SK-N-SH (cell line): ENCODE results near the gene TNFRSF12A. TPM values are rescaled to one million over a fixed set of nuclear protein-coding genes. Genes with fewer than 3 reads are reported as not detected.

Experiments
- CTCF ChIA-PET: fragments of 300-600, 350-600 bp; formaldehyde crosslinking; extraction: SDS; loops from one replicate; lab custom pipeline; 2021; lab: Yijun Ruan, JAX
- POLR2A ChIA-PET: fragments of 350-600 bp; sonication (Branson Sonifier 250); formaldehyde crosslinking; extraction: SDS; loops from one replicate; lab custom pipeline; 2020; ENCODE audit warnings: antibody characterized with exemption, inconsistent platforms; lab: Yijun Ruan, JAX
- DNase-seq: peaks from one replicate; pipeline ENCODE4 v3.0.0; 2012
- H2AFZ ChIP-seq: fragments of 200-600 bp; sonication (generic); 2 replicates; pipeline ENCODE4 v1.8.1; 2016; ENCODE audit warnings: antibody characterized with exemption, mild to moderate bottlenecking, low read depth
- H3F3A ChIP-seq: fragments of 200-600 bp; sonication (generic); replicated peaks from 2 replicates; pipeline ENCODE3; 2016; ENCODE audit warnings: antibody characterized with exemption, mild to moderate bottlenecking; ENCODE audit not compliant: insufficient read depth
- H3K27ac ChIP-seq, 2 experiments: fragments of 200-500 bp in 1 of 2; fragments of 200-600 bp in 1 of 2; sonication (Bioruptor generic) in 1 of 2; sonication (generic), shearing (Covaris generic) in 1 of 2; 2 replicates each; pipeline versions ENCODE4 v1.5.1 to v1.6.1; 2014 to 2016; ENCODE audit warnings: low read depth in 2 of 2, inconsistent platforms in 1 of 2, low read length in 1 of 2, mild to moderate bottlenecking in 1 of 2, mixed read lengths in 1 of 2
- H3K27me3 ChIP-seq: fragments of 200-600 bp; sonication (generic), shearing (Covaris generic); 2 replicates; pipeline ENCODE4 v1.6.1; 2016; ENCODE audit warnings: mixed run types; ENCODE audit not compliant: insufficient read depth
- H3K36me3 ChIP-seq, 2 experiments: fragments of 200-500 bp in 1 of 2; fragments of 200-600 bp in 1 of 2; sonication (Bioruptor generic) in 1 of 2; sonication (generic) in 1 of 2; replicated peaks in 1 of 2; 2 replicates each; pipeline versions ENCODE3 to v1.5.1; 2014 to 2016; ENCODE audit warnings: low read length in 1 of 2, mild to moderate bottlenecking in 1 of 2; ENCODE audit not compliant: insufficient read depth in 2 of 2, control insufficient read depth in 1 of 2
- H3K4me1 ChIP-seq, 2 experiments: fragments of 200-500 bp in 1 of 2; fragments of 200-600 bp in 1 of 2; sonication (Bioruptor generic) in 1 of 2; sonication (generic), shearing (Covaris generic) in 1 of 2; 2 replicates each; pipeline versions ENCODE4 v1.5.1 to v1.6.1; 2014 to 2016; ENCODE audit warnings: low read depth in 1 of 2, low read length in 1 of 2, mixed run types in 1 of 2; ENCODE audit not compliant: insufficient read depth in 2 of 2, control insufficient read depth in 1 of 2
- H3K4me2 ChIP-seq: fragments of 200-600 bp; sonication (generic), shearing (Covaris generic); 2 replicates; pipeline ENCODE4 v1.6.1; 2017; ENCODE audit warnings: mixed run types
- H3K4me3 ChIP-seq, 2 experiments: fragments of 200-500 bp in 1 of 2; fragments of 200-600 bp in 1 of 2; sonication (Bioruptor generic) in 1 of 2; sonication (generic), shearing (Covaris generic) in 1 of 2; 2 replicates each; pipeline versions ENCODE4 v1.5.1 to v1.8.1; 2014 to 2016; ENCODE audit warnings: low read depth in 2 of 2, inconsistent platforms in 1 of 2, low read length in 1 of 2, mild to moderate bottlenecking in 1 of 2, mixed read lengths in 1 of 2, moderate library complexity in 1 of 2
- H3K79me2 ChIP-seq: fragments of 200-600 bp; sonication (generic); 2 replicates; pipeline ENCODE4 v1.8.1; 2017; ENCODE audit warnings: mild to moderate bottlenecking; ENCODE audit not compliant: insufficient read depth
- H3K9ac ChIP-seq: fragments of 200-600 bp; sonication (generic); 2 replicates; pipeline ENCODE4 v1.6.1; 2017; ENCODE audit warnings: mixed run types
- H3K9me2 ChIP-seq: fragments of 200-600 bp; sonication (generic); 2 replicates; pipeline ENCODE4 v1.6.1; 2017; ENCODE audit warnings: mixed run types
- H3K9me3 ChIP-seq: fragments of 200-600 bp; sonication (generic); 2 replicates; pipeline ENCODE4 v1.6.1; 2017; ENCODE audit warnings: mixed run types, mild to moderate bottlenecking, moderate library complexity
- H4K20me1 ChIP-seq: fragments of 200-600 bp; sonication (generic); 2 replicates; pipeline ENCODE4 v1.6.1; 2017; ENCODE audit warnings: mild to moderate bottlenecking, mixed run types; ENCODE audit not compliant: insufficient read depth
- CHD2 ChIP-seq: fragments of 150-350 bp; IDR thresholded peaks from 2 replicates; pipeline ENCODE4 v1.6.1; 2018; ENCODE audit warnings: low read length; ENCODE audit not compliant: partially characterized antibody
- ELF1 ChIP-seq: IDR thresholded peaks from 2 replicates; pipeline ENCODE4 v1.4.0; 2012
- EP300 ChIP-seq, 2 experiments: IDR thresholded peaks; 2 replicates each; pipeline versions ENCODE4 v1.4.0 to v1.6.1; 2012; ENCODE audit warnings: borderline replicate concordance in 1 of 2, low read depth in 1 of 2, low read length in 1 of 2
- EZH2phosphoT487 ChIP-seq: fragments of 200-600 bp; sonication (generic); IDR thresholded peaks from 2 replicates; pipeline ENCODE4 v1.6.1; 2017; ENCODE audit warnings: low read depth, mixed run types, mild to moderate bottlenecking, antibody characterized with exemption, moderate library complexity, borderline replicate concordance
- FOXJ3 ChIP-seq: sonication (generic); formaldehyde crosslinking; IDR thresholded peaks from 2 replicates; pipeline ENCODE4 v1.5.1; 2020; ENCODE audit warnings: mild to moderate bottlenecking, missing genetic modification reagents
- GABPA ChIP-seq: IDR thresholded peaks from 2 replicates; pipeline ENCODE4 v1.4.0; 2012; ENCODE audit warnings: low read depth, mild to moderate bottlenecking
- GATA2 ChIP-seq: sonication (generic); formaldehyde crosslinking; IDR thresholded peaks from 2 replicates; pipeline ENCODE4 v1.5.0; 2020; ENCODE audit warnings: mild to moderate bottlenecking, missing genetic modification reagents
- JUND ChIP-seq: IDR thresholded peaks from 2 replicates; pipeline ENCODE4 v1.4.0; 2012
- NRF1 ChIP-seq: IDR thresholded peaks from 2 replicates; pipeline ENCODE4 v1.6.1; 2012; ENCODE audit warnings: low read depth, mild to moderate bottlenecking, low read length
- POLR2AphosphoS5 ChIP-seq: IDR thresholded peaks from 2 replicates; pipeline ENCODE4 v1.6.1; 2012; ENCODE audit warnings: low read depth, low read length
- RCOR1 ChIP-seq: fragments of 150-350 bp; IDR thresholded peaks from 2 replicates; pipeline ENCODE4 v1.6.1; 2017; ENCODE audit warnings: antibody characterized with exemption, low read length
- RFX5 ChIP-seq: IDR thresholded peaks from 2 replicates; pipeline ENCODE4 v1.6.1; 2012; ENCODE audit warnings: mild to moderate bottlenecking, improper control_type of control experiment, low read length
- TCF12 ChIP-seq: IDR thresholded peaks from 2 replicates; pipeline ENCODE4 v1.4.0; 2012
- TEAD4 ChIP-seq: IDR thresholded peaks from 2 replicates; pipeline ENCODE4 v1.4.0; 2012; ENCODE audit warnings: mild to moderate bottlenecking, borderline replicate concordance; ENCODE audit not compliant: insufficient read depth
- USF1 ChIP-seq: IDR thresholded peaks from 2 replicates; pipeline ENCODE4 v1.4.0; 2012; ENCODE audit warnings: low read depth, borderline replicate concordance
- WGBS: methylation state at CpG from one replicate; pipeline ENCODE4 v1.1.6; 2017; ENCODE audit warnings: low lambda C conversion rate; 5-methylcytosine and 5-hydroxymethylcytosine counted together
- polyA plus RNA-seq, 3 experiments: library from polyadenylated mRNA; depleted of rRNA; stranded (reverse); fragments of >200 nt; gene quantifications; 2 replicates each; pipeline ENCODE4 v1.2.3, GENCODE V29; 2012
- TF ChIP-seq, protein P1 (sequence below): IDR thresholded peaks from 2 replicates; pipeline ENCODE4 v1.6.1; 2012; ENCODE audit warnings: mild to moderate bottlenecking, low read depth, low read length, moderate library complexity
- TF ChIP-seq, protein P2 (sequence below): fragments of 200-600 bp; sonication (generic); IDR thresholded peaks from 2 replicates; pipeline ENCODE4 v1.6.1; 2017; ENCODE audit warnings: antibody characterized with exemption, mild to moderate bottlenecking, moderate library complexity
- TF ChIP-seq, protein P3 (sequence below): IDR thresholded peaks from 2 replicates; pipeline ENCODE4; 2012

TNFRSF12A gene
- polyA plus RNA-seq, 1 of the 3 experiments (the other 2 are of a cell fraction), result 374 TPM

- Histone ChIP-seq H3K27me3 (no peaks in the 10 kb centered on the region), H3K4me1 (peaks cover 0 to 3% of the 10 kb centered on the region in 2 experiments; a peak in 1 of 4 replicates), H3K9me3 (no peaks in the 10 kb centered on the region), H3K36me3 (no peaks in the 10 kb centered on the region), H3K9me2 (no peaks in the 10 kb centered on the region), H2AFZ (no peak overlapping the region), H3K4me2 (no peak overlapping the region), H3K79me2 (no peaks in the 10 kb centered on the region), H4K20me1 (no peaks in the 10 kb centered on the region), H3K27ac (no peak overlapping the region), H3K9ac (no peak overlapping the region), H3F3A (no peaks in the 10 kb centered on the region), H3K4me3 (no peak overlapping the region)
- TF ChIP-seq JUND (no peak), EP300 (IDR thresholded peaks at IDR 0.05; ENCODE audit: borderline replicate concordance in 1 of 2, low read depth in 1 of 2, low read length in 1 of 2) (no peak), RFX5 (no peak), POLR2AphosphoS5 (no peak), USF1 (no peak), CHD2 (peak; percentile 24), NRF1 (no peak)
- no peak for DNase-seq
- ChIA-PET POLR2A (no interaction called here), CTCF (interaction anchor here (0.6 to 8.2 kb wide), 5 partner anchors 12 to 123 kb away, joined by 3 to 72 read pairs (median 3); partner anchors contain the start of genes CLDN6, HCFC1R1, THOC6 and TNFRSF12A)
- WGBS, result 76% methylated on average over 13 of the region's 17 CpGs
Measured at GRCh38 chr16:3007957-3008689, 12.0 kb upstream of the TNFRSF12A start.

- Histone ChIP-seq H3K27ac (no peak overlapping the region), H3K9me3 (no peaks in the 10 kb centered on the region), H3K4me1 (peaks cover 0 to 3% of the 10 kb centered on the region in 2 experiments; a peak in 1 of 4 replicates), H3K79me2 (no peaks in the 10 kb centered on the region), H2AFZ (no peak overlapping the region), H3K4me3 (no peak overlapping the region), H3K4me2 (no peak overlapping the region), H4K20me1 (no peaks in the 10 kb centered on the region), H3K9me2 (no peaks in the 10 kb centered on the region), H3K27me3 (no peaks in the 10 kb centered on the region), H3K9ac (no peak overlapping the region), H3K36me3 (no peaks in the 10 kb centered on the region), H3F3A (no peaks in the 10 kb centered on the region)
- WGBS, result 82% methylated on average over 4 of the region's 4 CpGs
- no peak for DNase-seq
- POLR2A ChIA-PET, result no interaction called here
- CTCF ChIA-PET, result interaction anchor here (0.6 to 8.2 kb wide), 3 partner anchors 12 to 30 kb away, joined by 3 to 72 read pairs (median 10); partner anchors contain the start of genes CLDN6, HCFC1R1, THOC6 and TNFRSF12A
- TF ChIP-seq FOXJ3 (CRISPR knock-in tag) (no peak), USF1 (no peak), GATA2 (CRISPR knock-in tag) (no peak), POLR2AphosphoS5 (no peak), JUND (no peak), ELF1 (no peak), TEAD4 (no peak), TCF12 (no peak), NRF1 (no peak), EZH2phosphoT487 (no peak), GABPA (no peak), EP300 (IDR thresholded peaks at IDR 0.05; ENCODE audit: borderline replicate concordance in 1 of 2, low read depth in 1 of 2, low read length in 1 of 2) (no peak), RCOR1 (no peak)
- TF ChIP-seq, protein P1, sequence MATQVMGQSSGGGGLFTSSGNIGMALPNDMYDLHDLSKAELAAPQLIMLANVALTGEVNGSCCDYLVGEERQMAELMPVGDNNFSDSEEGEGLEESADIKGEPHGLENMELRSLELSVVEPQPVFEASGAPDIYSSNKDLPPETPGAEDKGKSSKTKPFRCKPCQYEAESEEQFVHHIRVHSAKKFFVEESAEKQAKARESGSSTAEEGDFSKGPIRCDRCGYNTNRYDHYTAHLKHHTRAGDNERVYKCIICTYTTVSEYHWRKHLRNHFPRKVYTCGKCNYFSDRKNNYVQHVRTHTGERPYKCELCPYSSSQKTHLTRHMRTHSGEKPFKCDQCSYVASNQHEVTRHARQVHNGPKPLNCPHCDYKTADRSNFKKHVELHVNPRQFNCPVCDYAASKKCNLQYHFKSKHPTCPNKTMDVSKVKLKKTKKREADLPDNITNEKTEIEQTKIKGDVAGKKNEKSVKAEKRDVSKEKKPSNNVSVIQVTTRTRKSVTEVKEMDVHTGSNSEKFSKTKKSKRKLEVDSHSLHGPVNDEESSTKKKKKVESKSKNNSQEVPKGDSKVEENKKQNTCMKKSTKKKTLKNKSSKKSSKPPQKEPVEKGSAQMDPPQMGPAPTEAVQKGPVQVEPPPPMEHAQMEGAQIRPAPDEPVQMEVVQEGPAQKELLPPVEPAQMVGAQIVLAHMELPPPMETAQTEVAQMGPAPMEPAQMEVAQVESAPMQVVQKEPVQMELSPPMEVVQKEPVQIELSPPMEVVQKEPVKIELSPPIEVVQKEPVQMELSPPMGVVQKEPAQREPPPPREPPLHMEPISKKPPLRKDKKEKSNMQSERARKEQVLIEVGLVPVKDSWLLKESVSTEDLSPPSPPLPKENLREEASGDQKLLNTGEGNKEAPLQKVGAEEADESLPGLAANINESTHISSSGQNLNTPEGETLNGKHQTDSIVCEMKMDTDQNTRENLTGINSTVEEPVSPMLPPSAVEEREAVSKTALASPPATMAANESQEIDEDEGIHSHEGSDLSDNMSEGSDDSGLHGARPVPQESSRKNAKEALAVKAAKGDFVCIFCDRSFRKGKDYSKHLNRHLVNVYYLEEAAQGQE, result no peak
- TF ChIP-seq, protein P2, sequence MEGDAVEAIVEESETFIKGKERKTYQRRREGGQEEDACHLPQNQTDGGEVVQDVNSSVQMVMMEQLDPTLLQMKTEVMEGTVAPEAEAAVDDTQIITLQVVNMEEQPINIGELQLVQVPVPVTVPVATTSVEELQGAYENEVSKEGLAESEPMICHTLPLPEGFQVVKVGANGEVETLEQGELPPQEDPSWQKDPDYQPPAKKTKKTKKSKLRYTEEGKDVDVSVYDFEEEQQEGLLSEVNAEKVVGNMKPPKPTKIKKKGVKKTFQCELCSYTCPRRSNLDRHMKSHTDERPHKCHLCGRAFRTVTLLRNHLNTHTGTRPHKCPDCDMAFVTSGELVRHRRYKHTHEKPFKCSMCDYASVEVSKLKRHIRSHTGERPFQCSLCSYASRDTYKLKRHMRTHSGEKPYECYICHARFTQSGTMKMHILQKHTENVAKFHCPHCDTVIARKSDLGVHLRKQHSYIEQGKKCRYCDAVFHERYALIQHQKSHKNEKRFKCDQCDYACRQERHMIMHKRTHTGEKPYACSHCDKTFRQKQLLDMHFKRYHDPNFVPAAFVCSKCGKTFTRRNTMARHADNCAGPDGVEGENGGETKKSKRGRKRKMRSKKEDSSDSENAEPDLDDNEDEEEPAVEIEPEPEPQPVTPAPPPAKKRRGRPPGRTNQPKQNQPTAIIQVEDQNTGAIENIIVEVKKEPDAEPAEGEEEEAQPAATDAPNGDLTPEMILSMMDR, result no peak
- TF ChIP-seq, protein P3, sequence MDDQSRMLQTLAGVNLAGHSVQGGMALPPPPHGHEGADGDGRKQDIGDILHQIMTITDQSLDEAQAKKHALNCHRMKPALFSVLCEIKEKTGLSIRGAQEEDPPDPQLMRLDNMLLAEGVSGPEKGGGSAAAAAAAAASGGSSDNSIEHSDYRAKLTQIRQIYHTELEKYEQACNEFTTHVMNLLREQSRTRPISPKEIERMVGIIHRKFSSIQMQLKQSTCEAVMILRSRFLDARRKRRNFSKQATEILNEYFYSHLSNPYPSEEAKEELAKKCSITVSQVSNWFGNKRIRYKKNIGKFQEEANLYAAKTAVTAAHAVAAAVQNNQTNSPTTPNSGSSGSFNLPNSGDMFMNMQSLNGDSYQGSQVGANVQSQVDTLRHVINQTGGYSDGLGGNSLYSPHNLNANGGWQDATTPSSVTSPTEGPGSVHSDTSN, result no peak
Measured at GRCh38 chr16:3008690-3009037, 11.5 kb upstream of the TNFRSF12A start.
